ENCODE measurements around the gene ELMO1.

DNA sequence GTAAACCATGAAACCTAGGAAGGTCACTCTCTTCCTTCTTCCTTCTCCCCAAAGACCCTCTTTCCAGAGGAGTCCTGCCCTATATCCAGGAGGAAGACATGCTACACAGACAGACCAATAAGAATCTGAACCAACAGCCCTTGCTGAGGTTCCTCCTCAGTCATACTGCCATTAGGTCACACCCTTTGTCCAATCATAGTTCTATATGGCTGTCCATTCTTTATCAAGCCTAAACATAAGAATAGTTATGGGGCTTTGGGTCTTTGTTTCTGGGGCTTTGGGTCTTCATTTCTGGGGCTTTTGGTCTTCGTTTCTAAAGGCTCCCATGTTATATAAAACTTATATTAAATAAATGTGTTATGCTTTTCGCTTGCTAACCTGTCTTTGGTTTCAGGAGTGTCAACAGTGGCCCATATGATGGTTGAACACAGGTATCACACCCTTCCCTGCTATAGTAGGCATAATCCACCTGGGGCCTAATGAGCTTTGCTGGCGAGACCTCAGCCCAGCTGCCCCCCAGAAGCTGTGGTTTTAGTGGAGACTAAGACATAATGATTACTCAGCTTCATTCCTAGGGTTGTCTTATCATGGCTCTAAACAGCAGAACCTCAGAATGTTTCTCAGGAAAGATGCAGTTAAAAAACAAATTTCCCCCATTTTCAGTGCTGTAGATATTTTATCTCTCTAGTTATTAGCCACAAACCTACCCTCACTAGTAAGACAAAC lies 91.6 kb downstream of the ELMO1 start:
- TF ChIP-seq, protein P1, sequence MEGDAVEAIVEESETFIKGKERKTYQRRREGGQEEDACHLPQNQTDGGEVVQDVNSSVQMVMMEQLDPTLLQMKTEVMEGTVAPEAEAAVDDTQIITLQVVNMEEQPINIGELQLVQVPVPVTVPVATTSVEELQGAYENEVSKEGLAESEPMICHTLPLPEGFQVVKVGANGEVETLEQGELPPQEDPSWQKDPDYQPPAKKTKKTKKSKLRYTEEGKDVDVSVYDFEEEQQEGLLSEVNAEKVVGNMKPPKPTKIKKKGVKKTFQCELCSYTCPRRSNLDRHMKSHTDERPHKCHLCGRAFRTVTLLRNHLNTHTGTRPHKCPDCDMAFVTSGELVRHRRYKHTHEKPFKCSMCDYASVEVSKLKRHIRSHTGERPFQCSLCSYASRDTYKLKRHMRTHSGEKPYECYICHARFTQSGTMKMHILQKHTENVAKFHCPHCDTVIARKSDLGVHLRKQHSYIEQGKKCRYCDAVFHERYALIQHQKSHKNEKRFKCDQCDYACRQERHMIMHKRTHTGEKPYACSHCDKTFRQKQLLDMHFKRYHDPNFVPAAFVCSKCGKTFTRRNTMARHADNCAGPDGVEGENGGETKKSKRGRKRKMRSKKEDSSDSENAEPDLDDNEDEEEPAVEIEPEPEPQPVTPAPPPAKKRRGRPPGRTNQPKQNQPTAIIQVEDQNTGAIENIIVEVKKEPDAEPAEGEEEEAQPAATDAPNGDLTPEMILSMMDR (conservative IDR thresholded peaks at IDR 0.05; ENCODE audit: low read depth in 2 of 2), result no peak
- no peak for TF ChIP-seq POLR2AphosphoS5 (IDR thresholded peaks at IDR 0.05; ENCODE audit: low read depth)
- TF ChIP-seq, protein P2, sequence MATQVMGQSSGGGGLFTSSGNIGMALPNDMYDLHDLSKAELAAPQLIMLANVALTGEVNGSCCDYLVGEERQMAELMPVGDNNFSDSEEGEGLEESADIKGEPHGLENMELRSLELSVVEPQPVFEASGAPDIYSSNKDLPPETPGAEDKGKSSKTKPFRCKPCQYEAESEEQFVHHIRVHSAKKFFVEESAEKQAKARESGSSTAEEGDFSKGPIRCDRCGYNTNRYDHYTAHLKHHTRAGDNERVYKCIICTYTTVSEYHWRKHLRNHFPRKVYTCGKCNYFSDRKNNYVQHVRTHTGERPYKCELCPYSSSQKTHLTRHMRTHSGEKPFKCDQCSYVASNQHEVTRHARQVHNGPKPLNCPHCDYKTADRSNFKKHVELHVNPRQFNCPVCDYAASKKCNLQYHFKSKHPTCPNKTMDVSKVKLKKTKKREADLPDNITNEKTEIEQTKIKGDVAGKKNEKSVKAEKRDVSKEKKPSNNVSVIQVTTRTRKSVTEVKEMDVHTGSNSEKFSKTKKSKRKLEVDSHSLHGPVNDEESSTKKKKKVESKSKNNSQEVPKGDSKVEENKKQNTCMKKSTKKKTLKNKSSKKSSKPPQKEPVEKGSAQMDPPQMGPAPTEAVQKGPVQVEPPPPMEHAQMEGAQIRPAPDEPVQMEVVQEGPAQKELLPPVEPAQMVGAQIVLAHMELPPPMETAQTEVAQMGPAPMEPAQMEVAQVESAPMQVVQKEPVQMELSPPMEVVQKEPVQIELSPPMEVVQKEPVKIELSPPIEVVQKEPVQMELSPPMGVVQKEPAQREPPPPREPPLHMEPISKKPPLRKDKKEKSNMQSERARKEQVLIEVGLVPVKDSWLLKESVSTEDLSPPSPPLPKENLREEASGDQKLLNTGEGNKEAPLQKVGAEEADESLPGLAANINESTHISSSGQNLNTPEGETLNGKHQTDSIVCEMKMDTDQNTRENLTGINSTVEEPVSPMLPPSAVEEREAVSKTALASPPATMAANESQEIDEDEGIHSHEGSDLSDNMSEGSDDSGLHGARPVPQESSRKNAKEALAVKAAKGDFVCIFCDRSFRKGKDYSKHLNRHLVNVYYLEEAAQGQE (IDR thresholded peaks at IDR 0.05; ENCODE audit: unreplicated experiment), result no peak
- TF ChIP-seq EZH2 (IDR thresholded peaks at IDR 0.05; ENCODE audit: low read depth, unreplicated experiment), result no peak
- no peak for TF ChIP-seq EZH2phosphoT487 (IDR thresholded peaks at IDR 0.05; ENCODE audit: unreplicated experiment)
- TF ChIP-seq, protein P3, sequence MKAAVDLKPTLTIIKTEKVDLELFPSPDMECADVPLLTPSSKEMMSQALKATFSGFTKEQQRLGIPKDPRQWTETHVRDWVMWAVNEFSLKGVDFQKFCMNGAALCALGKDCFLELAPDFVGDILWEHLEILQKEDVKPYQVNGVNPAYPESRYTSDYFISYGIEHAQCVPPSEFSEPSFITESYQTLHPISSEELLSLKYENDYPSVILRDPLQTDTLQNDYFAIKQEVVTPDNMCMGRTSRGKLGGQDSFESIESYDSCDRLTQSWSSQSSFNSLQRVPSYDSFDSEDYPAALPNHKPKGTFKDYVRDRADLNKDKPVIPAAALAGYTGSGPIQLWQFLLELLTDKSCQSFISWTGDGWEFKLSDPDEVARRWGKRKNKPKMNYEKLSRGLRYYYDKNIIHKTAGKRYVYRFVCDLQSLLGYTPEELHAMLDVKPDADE (IDR thresholded peaks at IDR 0.05), result no peak
- no peak for TF ChIP-seq CREB1 (CRISPR knock-in tag; IDR thresholded peaks at IDR 0.05; ENCODE audit: low read depth)

Measured in GM23338 (cell line).